Right atrium auricular region (tissue), 2 donors: ENCODE results near the gene NHLRC1. TPM values are rescaled to one million over a fixed set of nuclear protein-coding genes. Genes with fewer than 3 reads are reported as not detected.
A peak's percentile ranks its signal among the peaks of the same experiment; 100 is the strongest.

Source experiments
- DNase-seq: peaks from one replicate; pipeline ENCODE4 v3.0.0-alpha.2; 2019; ENCODE audit warnings: low spot score
- H3K27ac ChIP-seq, 2 donors: fragments of 200-600 bp; sonication (generic); 1 replicate in 1 of 2; 2 replicates in 1 of 2; pipeline ENCODE4 v1.5.1; 2016 to 2019
- H3K27me3 ChIP-seq, 2 donors: fragments of 200-600 bp; sonication (generic); one replicate each; pipeline versions ENCODE4 v1.5.1 to v1.6.0; 2017 to 2019
- H3K36me3 ChIP-seq: fragments of 200-600 bp; sonication (generic); one replicate; pipeline ENCODE4 v1.5.1; 2016
- H3K4me1 ChIP-seq, 2 donors: fragments of 200-600 bp; sonication (generic); one replicate each; pipeline versions ENCODE4 v1.5.1 to v1.6.0; 2017 to 2019
- H3K4me3 ChIP-seq, 2 donors: fragments of 200-600 bp; sonication (generic); 1 replicate in 1 of 2; 2 replicates in 1 of 2; pipeline ENCODE4 v1.5.1; 2017 to 2019; ENCODE audit warnings: mild to moderate bottlenecking in 1 of 2, moderate library complexity in 1 of 2
- H3K9me3 ChIP-seq, 2 donors: fragments of 200-600 bp; sonication (generic); one replicate each; pipeline ENCODE4 v1.5.1; 2019
- total RNA-seq, 2 donors: library from RNA; depleted of rRNA; stranded (reverse); fragments of >200 nt; gene quantifications; one replicate each; pipeline ENCODE4 v1.1.0, GENCODE V29; 2016
- TF ChIP-seq, protein P1 (sequence below), 2 donors: fragments of 200-600 bp; sonication (generic); IDR thresholded peaks; one replicate each; pipeline ENCODE4 v1.5.1; 2019; ENCODE audit warnings: antibody characterized with exemption in 2 of 2

The NHLRC1 gene
- 1 to 10 TPM; 1.8 to 2.4 TPM for total RNA-seq

DNA sequence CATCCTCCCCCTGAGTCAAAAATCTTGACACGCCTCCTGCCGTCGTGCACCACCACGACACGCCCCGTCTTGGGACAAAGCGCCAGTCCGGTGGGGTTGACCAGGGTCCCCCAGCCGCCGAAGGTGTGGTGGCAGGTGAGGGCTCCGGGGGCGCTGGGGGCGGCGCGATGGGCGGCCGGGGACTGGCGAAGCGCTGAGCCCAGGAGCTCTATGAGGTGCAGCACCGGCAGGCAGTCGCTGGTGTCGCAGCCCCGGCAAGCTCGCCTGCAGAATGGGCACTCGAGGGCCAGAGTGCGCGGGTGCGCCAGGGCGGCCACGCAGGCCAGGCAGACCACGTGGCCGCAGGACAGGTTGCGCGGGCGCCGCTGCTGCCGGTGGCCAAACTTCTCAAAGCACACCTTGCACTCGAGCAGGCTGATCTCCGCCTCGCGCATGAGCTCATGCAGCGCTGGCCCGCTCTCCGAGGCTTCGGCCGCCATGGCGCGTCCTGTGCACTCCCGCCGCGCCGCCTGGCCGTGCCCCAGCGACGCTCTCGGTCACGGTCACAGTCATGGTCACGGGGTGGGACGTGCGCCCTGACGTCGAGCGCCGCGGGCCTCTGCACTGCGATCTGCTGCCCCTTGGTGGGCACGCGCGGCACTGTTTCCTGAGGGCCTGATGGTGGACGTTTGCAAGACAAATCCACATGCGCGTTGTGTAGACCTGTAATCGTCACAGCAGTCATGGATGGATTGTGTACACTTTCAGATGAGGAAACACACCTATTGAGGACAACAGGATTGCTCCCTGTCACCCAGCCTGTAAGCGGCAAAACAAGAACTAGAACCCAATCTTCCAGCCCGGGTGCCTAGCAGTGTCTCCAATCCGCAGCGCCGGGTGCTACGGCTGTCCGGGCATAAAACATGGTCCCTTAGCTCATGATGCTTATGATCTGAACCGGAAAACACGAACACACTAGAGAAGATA lies at the start of gene NHLRC1:
Gene NHLRC1, minus strand, starts transcription at position 550 of the 966 bp plus-strand sequence. Its CDS starts 71 bp downstream, at position 479.
- Histone ChIP-seq H3K9me3 (no peaks in the 10 kb centered on the region), H3K27me3 (no peaks in the 10 kb centered on the region), H3K36me3 (no peaks in the 10 kb centered on the region), H3K4me1 (peaks cover 0 to 14% of the 10 kb centered on the region in 2 donors), H3K4me3 (peak within 1 kb of the TSS; percentile 44 to 62), H3K27ac (peak within 1 kb of the TSS; percentile 63 to 64)
- TF ChIP-seq, protein P1, sequence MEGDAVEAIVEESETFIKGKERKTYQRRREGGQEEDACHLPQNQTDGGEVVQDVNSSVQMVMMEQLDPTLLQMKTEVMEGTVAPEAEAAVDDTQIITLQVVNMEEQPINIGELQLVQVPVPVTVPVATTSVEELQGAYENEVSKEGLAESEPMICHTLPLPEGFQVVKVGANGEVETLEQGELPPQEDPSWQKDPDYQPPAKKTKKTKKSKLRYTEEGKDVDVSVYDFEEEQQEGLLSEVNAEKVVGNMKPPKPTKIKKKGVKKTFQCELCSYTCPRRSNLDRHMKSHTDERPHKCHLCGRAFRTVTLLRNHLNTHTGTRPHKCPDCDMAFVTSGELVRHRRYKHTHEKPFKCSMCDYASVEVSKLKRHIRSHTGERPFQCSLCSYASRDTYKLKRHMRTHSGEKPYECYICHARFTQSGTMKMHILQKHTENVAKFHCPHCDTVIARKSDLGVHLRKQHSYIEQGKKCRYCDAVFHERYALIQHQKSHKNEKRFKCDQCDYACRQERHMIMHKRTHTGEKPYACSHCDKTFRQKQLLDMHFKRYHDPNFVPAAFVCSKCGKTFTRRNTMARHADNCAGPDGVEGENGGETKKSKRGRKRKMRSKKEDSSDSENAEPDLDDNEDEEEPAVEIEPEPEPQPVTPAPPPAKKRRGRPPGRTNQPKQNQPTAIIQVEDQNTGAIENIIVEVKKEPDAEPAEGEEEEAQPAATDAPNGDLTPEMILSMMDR (IDR thresholded peaks at IDR 0.05): peak; percentile 79 to 98
- DNase-seq: peak; percentile 96

DNA sequence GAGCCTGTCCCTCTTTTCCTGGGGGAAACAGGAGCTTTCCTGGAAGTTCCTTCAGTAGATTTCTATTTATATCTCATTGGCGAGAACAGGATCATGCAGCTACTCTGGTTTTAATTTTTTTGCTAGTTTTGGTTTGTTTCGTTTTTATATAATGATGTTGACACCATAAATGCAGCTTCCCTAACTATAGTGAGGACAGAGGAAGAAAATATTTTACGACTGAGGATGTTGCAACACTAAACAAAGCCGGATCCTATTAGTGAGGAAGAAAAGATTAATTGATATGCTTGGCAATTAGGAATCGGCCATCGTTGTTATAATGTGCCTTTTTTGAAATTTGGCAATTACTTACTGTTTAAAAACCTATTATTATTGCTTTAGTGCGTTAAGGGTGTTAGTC lies 49.4 kb upstream of the NHLRC1 start:
- no peak overlapping the region for H3K4me3 ChIP-seq
- no peak for DNase-seq
- H3K9me3 ChIP-seq: peaks cover 0 to 8% of the 10 kb centered on the region in 2 donors
- TF ChIP-seq, protein P1 (IDR thresholded peaks at IDR 0.05): no peak
- no peak overlapping the region for H3K27ac ChIP-seq
- H3K4me1 ChIP-seq: no peaks in the 10 kb centered on the region
- peaks cover 28% of the 10 kb centered on the region for H3K36me3 ChIP-seq
- H3K27me3 ChIP-seq: no peaks in the 10 kb centered on the region

DNA sequence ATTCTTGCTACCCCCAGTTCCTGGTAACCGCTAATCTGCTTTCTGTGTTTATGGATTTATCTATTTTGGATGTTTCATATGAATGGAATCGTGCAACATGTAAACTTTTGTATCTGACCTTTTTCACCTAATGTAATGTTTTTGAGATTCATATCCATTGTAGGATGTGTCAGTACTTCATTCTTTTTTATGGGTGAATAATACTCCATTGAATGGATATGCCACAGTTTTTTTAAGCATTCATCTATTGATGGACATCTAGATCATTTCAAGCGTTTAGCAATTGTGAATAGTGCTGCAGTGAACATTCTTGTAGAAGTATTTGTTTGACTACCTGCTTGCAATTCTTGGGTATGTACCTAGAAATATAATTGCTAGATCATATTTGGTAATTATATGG lies 45.8 kb upstream of the NHLRC1 start:
- Histone ChIP-seq H3K4me1 (no peaks in the 10 kb centered on the region), H3K27ac (no peak overlapping the region), H3K4me3 (no peak overlapping the region), H3K9me3 (peaks cover 0 to 8% of the 10 kb centered on the region in 2 donors), H3K27me3 (no peaks in the 10 kb centered on the region), H3K36me3 (peaks cover 35% of the 10 kb centered on the region)
- no peak for DNase-seq
- TF ChIP-seq, protein P1 (IDR thresholded peaks at IDR 0.05): no peak

DNA sequence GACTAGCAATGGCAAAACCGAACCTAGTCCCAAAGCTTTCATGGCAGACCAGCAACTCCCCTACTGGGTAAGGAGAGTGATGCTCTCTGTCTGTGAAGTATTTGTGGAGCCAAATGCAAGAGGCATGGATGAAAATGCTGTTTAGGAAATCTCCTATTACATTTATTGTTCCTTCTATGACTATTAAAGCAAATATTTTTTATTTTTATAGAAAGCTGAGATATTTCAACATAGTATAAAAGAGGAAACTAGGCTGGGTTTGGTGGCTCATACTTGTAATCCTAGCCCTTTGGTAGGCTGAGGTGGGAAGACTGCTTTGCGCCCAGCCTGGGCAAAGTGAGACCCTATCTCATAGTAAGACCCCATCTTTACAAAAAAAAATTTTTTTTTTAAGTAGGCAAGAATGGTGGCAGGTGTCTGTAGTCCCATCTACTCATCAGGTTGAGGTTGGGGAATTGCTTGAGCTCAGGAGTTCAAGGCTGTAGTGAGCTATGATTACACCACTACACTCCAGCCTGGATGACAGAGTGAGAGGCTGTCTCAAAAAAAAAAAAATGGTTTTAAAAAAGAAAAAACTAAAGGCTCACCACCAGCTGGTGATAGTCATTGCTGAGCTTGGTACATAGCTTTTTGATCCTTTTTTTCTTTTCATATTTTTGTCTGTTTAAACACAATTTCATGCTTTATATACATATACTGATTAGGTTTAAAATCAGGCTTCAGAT lies 44.0 kb upstream of the NHLRC1 start:
- no peak overlapping the region for H3K27ac ChIP-seq
- no peak overlapping the region for H3K4me3 ChIP-seq
- no peaks in the 10 kb centered on the region for H3K4me1 ChIP-seq
- no peak for DNase-seq
- H3K9me3 ChIP-seq: peaks cover 0 to 8% of the 10 kb centered on the region in 2 donors
- TF ChIP-seq, protein P1 (IDR thresholded peaks at IDR 0.05): no peak
- H3K27me3 ChIP-seq: no peaks in the 10 kb centered on the region
- H3K36me3 ChIP-seq: peaks cover 44% of the 10 kb centered on the region

DNA sequence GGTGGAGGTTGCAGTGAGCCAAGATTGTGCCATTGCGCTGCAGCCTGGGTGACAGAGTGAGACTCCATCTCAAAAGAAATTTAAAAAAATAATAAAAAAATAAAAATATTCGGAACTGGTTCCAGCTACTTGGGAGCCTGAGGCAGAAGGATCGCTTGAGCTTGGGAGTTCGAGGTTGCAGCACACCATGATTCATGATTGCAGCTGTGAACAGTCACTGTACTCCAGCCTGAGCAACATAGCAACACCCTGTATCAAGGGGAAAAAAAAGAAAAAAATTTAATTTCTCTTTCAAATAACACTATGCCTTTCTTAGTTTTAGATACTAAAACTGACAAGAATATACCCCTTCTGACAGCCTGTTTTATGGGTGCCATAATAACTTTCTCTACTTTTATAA lies 43.3 kb upstream of the NHLRC1 start:
- Histone ChIP-seq H3K36me3 (peaks cover 49% of the 10 kb centered on the region), H3K4me1 (no peaks in the 10 kb centered on the region), H3K27me3 (no peaks in the 10 kb centered on the region), H3K9me3 (peaks cover 0 to 8% of the 10 kb centered on the region in 2 donors), H3K27ac (no peak overlapping the region), H3K4me3 (no peak overlapping the region)
- DNase-seq: no peak
- TF ChIP-seq, protein P1 (IDR thresholded peaks at IDR 0.05): no peak
